Right kidney (tissue), 1 donor: ENCODE results near the gene RAB3C.
"Not testable (repeated sequence)": the region's sequence is repeated elsewhere in the genome, so short reads cannot be mapped to it uniquely, and the experiment has no call there.

Source experiments
- DNase-seq: peaks from one replicate; pipeline ENCODE4 v3.0.0-alpha.2; 2016

The RAB3C gene

DNA sequence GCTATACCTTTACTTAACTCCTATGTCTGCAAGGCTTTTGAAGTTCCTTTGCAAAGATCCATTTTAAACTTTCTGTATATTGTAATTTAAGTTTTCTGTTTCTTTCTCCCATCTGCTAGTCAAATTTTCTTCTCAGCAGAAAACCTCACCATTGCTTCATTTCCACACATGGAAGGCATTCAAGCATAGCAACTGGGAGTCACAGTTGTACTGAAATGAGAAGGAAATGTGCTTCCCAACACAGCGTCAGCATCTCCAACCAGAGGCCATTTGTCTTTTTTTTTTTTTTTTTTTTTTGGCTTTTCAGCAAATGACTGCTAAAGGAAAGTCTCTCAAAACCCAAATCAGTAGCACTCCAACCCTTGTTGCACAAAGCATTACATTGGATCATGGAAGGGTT is 92.5 kb downstream of the RAB3C start:
- no peak for DNase-seq

DNA sequence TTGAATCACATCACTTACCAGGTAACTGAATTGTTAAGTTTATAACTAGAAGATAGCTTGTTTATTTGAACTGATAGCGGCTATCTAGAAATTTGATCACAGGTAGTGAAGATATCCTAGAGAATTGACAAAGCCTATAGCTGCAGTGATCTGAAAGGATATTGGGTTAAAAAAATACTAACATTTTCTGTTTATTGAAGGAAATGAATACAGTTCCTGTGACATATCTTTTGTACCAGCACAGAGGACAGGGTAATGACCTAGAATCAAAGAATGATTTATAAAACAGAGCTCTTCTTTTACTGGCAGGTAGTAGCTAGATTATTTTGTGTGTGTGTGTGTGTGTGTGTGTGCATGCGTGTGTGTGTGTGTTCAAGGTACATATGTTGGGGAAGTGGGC is 94.8 kb downstream of the RAB3C start:
- DNase-seq = no peak

DNA sequence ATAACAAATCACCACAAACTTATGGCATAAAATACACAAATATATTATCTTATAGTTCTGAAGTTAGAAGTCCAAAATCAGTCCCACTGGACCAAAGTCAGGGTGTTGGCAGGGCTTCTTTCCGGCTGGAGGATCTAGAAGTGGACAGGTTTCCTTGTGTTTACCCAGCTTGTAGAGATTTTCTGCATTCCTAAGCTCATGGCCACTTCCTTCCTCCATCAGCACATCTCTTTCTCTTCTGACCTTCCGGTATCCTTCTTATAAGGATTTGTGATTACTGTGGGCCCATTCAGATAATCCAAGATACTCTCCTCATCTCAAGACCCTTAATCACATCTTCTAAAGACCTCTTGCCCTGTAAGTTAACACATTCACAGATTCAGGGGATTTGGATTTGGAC is 97.6 kb downstream of the RAB3C start:
- no peak for DNase-seq

DNA sequence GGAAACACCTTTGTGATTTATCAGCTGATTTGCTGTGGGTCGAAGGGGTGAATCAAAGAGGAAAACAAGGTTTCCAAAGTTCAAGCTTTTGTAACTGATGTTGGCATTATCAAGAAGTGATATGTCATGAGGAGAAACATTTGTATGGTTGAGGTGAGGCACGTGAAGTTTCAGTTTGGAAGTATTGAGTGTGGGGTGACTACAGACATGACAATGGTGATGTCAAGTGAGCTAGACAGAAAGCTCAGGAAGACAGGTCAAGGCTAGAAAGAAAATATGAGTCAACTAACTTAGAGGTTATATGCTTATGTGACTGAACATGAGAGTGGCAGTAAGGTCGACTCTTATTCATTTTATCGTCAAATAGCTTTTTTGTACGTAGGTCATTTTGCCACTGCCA is 99.1 kb downstream of the RAB3C start:
- no peak for DNase-seq

DNA sequence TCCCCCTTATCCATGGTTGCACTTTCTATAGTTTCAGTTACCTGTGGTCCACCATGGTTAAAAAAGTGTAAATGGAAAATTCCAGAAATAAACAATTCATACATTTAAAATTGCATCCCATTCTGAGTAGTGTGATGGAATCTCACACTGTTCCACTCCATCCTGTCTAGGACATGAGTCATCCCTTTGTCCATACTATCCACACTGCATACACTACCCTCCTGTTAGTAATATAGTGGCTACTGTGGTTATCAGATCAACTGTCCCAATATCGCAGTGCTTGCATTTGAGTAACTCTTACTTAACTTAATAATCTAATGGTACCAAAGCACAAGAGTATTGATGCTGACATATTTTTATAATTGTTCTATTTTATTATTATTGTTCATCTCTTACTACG is 100.7 kb downstream of the RAB3C start:
- DNase-seq = no peak

DNA sequence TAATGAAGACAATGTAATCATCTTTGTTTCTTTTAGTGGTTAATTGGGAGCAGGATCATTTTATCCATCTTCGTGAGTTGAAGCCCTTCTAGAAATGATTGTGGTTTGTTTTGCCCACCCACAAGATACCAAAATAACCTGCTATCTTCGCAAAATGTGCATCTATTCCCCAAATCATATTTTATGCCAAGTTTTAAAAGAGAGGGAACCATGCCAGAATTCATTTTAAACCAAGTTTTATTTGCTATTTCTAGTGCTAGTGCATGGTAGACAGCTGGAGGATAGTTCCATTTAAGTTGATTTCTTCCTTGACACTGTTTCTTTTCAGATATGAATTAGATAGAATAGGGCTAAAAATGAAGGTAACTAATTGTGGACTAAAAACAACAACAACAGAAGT is 104.2 kb downstream of the RAB3C start:
- DNase-seq = no peak

DNA sequence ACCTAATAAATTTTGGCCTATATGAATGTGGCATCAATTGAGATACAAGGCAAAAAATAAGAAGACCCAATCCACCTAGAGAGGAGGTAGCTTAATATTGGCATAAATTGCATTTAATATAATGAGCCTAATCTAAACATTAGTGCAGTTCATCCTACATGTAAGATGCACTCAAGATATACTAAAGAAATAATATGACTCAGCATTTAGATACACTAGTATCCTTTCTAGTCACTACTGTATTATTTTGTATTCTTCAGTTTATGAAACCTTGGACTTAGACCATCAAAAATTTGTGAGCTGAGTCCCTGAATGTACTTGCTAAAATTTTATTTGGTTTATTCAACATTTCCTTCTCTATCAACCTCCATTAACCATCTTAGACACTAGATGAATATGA is 104.7 kb downstream of the RAB3C start:
- DNase-seq = no peak

DNA sequence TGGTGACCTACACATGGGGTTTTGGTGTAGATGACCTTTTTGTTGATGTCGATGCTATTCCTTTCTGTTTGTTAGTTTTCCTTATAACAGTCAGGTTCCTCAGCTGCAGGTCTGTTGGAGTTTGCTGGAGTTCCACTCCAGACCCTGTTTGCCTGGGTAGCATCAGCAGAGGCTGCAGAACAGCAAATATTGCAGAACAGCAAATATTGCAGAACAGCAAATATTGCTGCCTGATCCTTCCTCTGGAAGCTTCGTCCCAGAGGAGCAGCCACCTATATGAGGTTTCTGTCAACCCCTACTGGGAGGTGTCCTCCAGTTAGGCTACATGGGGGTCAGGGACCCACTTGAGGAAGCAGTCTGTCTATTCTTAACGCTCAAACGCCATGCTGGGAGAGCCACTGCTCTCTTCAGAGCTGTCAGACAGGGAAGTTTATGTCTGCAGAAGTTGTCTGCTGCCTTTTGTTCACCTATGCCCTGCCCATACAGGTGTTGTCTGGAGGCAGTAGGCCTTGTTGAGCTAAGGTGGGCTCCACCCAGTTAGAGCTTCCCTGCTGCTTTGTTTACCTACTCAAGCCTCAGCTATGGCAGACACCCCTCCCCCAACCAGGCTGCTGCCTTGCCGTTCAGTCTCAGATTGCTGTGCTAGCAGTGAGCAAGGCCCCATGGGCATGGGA is 116.3 kb downstream of the RAB3C start:
- not testable (repeated sequence) for DNase-seq

DNA sequence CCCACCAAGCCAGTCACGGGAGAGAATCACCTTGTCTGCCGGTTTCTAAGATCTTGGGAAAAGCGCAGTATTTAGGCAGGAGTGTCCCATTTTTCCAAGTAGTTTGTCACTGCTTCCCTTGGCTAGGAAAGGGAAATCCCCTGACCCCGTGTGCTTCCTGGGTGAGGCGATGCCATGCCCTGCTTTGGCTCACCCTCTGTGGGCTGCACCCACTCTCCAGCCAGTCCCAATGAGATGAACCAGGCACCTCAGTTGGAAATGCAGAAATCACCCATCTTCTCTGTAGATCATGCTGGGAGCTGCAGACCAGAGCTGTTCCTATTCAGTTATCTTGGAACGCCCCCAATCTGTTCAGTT is 116.9 kb downstream of the RAB3C start:
- no peak for DNase-seq

DNA sequence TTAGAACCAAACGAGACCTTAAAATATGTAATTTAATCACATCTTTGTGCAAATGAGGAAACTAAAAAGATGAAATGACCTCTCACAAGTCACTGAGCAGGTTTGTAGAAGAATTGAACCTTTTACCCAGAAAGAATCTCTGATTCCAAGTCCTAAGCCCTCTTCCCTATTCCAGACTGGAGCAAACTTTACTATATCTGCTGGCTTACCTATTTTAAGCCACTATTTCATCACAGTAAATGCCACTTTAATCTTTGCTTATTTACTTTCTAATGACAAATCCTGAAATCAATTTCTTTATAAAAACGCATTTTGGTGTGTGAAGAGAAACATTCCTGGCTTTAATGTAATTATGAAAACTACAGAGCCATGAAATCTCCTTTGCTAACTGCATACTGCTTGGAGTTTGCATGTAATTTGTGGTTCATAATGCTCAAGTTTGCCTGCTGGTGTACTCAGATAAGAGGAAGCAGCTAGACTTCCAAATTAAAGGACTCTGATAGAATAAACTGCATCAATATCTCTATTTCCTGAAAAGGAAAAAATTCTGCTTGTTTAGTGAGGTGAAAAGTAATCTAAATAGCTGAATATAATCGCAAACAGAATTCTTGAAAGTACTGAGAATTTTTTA is 121.2 kb downstream of the RAB3C start:
- DNase-seq = no peak

DNA sequence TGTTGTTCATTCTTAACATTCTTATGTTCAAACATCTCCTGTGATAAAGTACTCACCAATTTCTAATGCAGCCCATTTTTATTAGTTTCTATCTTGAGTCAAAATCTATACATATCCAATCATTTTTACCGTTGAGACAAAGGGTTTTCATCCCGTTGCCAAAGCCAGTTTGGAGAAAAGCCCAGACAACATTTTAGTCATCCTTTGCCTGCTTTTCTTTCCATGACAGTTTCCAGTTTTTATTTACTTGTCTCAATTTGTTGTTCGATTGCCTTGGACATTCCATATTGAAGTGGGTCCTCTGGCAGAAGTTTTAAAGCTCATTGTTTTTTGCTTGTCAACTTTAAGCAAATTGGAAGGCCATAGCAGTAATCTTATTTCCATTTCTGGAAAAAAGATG is 123.9 kb downstream of the RAB3C start:
- DNase-seq = no peak

DNA sequence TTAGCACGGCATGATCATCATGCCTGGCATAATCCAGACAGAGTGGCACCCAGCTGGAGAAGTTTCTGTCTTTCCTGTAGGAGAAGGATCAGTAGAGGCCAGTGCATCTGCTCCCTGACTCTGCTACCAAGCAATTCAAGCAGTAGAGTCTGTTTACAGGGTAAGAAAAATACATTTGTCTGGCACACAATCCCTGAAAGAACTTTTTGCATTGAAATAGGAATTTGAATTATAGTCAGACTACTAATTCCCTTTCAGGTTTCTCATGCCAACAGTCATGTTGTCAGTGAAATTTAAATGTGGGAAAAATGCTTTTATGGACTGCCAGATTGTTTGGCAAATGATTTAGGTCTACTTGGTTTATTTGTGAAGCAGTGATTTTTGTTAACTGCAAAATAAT is 125.6 kb downstream of the RAB3C start:
- no peak for DNase-seq

DNA sequence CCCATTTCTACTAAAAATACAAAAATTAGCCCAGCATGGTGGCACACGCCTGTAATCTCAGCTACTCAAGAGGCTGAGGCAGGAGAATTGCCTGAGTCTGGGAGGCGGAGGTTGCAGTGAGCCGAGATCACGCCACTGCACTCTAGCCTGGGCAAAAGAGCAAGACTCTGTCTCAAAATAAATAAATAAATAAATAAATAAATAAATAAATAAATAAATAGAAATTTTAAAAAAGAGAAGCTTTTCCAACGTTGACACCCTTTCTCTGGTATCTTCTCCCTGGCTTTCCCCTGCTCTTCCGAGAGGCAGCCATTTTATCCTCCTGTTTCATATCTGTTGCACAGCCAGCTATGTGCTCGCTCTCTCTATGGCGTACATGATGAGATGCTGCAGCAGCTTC is 127.5 kb downstream of the RAB3C start:
- DNase-seq = not testable (repeated sequence)

DNA sequence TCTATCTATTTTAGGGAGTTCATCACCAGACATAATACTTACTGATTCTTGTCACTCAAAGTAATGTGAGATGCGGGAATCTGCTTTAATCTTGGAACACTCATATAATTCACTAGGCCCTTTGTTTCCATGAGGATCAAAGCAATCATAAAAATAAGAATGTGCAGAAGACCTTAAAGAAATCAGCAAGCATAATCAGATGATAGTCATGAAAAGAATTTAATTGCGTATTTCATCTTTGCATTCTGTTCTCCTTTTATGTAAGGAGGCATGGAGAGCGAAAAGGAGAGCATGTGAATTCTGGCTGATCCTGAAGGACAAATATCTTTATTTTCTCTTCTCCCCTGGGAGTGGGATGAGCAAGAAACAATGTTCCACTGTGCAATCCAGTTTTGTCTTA is 128.0 kb downstream of the RAB3C start:
- DNase-seq = no peak

DNA sequence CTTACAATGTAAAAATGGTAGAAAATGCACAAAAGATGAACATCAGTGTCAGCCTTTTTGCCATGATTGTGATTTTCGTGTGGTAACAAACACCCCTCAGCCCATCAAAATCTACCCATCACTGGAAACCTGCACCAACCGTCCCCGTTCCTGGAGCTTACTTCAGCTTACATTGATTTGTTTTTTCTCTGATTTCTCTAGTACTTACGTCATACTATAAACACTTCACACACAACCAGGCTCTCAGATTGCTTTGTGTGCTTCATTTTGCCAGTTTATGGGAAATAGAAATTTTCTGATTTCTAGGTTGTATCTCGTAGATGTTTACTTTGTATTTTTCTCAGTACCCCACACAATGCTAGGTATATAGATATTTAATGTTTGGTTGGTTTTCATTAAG is 129.1 kb downstream of the RAB3C start:
- no peak for DNase-seq

DNA sequence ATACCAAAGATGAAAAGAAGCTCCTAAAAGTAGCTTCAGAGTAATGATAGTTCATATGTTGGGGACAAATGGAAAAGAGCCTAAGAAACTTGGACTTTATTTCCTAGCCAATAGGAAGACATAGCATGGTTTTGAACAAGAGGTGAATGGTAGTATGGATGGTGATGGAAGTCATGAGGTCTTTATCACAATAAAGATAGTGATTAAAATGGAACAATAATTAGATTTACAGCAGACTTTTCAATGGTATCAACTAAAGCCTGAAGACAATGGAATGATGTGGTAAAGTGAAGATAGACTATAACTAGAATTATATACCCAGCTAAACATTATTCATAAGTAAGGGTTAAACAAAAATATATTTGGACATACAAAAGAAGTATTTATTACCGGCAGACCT is 131.2 kb downstream of the RAB3C start:
- DNase-seq = no peak

DNA sequence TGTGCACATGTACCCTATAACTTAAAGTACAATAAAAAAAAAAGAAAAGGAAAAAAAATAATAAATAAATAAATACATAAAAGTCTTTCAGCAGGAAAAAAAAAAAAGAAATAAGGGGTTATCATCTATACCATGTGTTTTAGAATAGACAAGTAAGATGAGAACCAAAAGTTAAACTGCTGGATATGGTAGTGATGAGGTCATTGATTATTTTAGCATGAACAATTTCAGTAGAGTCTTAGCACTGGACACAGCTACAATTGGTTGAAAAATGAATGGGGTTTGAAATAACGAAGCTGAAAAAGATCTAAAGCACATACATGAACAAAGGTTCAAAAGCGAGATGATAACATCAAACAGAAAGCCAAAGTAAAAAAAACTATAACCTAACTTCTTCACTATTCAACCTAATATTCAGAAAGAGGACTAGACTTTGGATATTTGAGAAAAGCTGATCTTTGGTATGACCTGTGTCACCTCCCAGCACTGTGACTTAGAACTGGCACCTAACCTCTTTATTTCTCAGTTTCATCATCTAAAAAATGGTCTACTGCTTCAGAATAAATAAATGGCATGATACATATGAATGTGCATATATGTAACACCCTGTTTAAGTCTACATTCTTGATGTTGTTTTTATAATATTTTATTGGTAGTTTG is 133.3 kb downstream of the RAB3C start:
- no peak for DNase-seq

DNA sequence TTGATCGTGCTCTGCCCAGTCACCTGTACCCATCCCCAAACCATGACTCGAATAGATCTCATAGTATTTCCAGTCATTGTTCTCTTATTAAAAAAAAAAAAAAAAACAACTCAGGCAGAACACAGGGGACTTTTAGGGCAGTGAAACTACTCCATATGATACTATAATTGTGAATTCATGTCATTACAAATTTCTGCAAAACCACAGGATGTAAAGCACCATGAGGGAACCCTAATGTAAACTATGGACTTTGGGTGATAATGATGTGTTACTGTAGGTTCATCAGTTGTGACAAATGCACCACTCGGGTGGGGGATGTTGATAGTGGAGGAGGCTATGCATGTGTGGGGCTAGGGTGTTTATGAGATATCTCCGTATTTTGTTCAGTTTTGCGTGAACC is 133.8 kb downstream of the RAB3C start:
- DNase-seq = no peak

DNA sequence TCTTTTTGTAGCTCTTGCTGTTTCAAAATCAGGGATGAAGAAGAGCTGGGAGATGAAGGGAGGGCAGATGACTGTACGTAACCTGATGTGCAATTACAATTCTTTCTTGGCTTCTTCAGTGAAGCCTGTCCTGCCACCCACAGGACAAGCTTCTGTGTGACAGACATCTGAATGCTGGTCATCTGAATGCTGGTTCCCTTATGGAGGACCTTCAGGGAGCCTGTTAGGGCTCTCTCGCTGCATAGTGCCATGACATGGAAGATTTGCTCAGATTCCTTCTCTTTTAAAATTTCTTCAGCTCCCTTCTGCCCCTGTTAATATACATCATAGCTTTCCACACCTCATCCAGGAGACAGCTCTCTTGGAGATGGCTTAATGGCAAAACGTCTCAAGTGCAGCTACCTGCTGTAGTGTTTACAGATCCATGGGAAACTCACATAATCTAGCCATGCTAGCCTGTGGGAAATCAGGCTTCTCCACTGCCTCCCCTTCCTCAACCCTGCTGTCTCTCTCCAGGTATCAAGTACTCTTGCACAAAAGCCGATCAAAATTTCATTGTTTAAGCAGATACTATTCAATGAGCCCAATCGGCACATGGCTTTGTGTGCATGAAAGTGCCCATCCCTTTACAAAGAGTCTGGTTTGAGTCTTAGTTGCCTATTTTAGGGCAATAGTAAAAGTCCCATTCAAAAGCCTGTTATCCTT is 134.6 kb downstream of the RAB3C start:
- no peak for DNase-seq

DNA sequence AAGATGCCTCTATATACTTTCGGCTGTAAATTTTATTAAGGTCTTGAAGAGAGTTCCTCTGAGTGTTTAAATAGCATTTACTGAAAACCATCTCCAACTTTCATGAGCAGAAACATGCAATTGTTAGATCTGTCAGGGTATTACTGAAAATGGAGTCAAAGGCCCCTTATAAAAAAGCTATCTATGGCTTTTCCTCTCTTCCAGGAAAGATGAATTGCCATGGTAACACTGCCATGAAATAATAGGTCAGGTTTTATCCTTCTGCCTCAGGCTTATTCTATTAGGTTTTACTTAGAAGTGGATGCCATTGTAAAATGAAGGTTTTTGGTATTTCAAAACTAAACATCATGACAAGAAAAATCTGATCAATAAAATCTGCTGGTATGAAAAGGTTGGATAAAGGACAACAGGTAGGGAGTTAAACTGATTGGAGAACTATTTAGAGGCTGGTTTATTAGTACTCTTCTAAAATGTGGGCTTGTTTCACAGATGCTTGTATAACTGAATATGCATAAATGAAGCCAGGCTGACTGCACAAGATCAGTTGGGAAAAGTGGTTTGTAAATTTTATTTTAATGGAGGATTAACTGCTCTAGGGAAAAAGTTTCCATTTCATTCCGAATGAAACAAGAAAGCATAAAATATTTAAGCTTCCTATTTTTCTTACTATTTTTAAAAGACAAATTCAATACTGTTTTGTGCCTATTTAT is 135.5 kb downstream of the RAB3C start:
- DNase-seq = no peak

DNA sequence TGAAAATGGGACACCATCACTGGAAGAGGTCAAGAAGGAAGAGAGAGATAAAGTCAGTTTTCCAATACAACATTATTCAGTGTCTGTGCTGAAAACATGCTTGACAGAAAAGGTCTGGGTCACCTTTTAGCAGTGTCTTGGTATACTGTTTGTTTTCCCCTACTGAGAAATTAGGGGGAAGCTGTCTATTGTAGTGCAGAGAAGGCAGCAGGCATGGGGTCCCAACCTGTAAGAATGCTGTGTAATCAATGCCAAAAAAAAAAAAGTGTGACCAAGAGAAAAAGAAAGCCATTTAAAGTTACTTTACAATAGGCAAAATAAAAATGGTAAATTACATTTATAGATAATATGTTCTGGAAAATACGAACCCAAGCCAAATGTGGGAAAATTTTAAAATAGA is 139.3 kb downstream of the RAB3C start:
- DNase-seq = no peak

DNA sequence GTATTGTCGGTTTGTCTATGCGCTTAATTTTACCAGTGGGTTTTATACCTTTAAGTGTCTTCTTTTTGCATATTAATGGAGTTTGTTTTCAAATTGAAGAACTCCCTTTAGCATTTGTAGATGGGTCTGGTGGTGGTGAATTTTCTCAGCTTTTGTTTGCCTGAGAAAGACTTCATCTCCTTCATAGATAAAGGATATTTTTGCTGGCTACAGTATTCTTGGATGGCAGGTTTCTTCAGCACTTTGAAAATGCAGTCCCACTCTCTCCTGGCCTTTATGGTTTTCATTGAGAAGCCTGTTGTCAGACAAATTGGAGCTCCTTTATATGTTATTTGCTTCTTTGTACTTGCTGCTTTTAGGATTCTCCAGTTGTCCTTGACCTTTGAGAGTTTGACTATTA is 142.1 kb downstream of the RAB3C start:
- DNase-seq = no peak

DNA sequence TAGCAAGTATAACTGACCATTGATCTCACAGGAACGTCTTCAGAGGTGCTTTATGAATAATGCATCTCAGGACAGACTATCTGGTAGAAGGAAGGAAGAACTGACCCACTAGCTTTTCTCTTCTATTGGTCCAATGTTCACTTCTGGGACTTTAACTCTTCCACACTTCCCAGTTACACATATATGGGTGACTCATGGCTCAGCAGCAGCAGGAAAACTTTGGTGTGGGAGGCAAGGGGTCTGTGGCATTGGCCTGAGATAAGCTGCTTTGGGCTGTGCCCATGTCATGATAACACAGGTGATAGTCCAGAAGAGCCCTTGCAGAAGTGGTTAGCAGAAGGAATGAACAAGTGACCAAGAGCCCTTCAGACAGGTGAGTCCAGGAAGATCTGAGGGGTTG is 148.8 kb downstream of the RAB3C start:
- no peak for DNase-seq
